GM19324 (cell line): Measurements from ENCODE around the gene MARVELD3.
"Not testable (repeated sequence)": the region's sequence is repeated elsewhere in the genome, so short reads cannot be mapped to it uniquely, and the experiment has no call there.

ENCODE experiments used
- ATAC-seq: cut with Tn5 transposase; IDR thresholded peaks from one replicate; pipeline ENCODE4 v1.9.1; 2021; ENCODE audit warnings: mild to moderate bottlenecking, moderate library complexity; ENCODE audit not compliant: unreplicated experiment, low FRiP score

Gene MARVELD3

GRCh38 chr16:71626018-71626857, at the start of gene MARVELD3:
MARVELD3 (plus strand) TSS chr16:71626184; CDS start chr16:71626230, 46 bp downstream.
- ATAC-seq: no peak

- no peak for ATAC-seq
Measured at GRCh38 chr16:71576971-71577370, 49.0 kb upstream of the MARVELD3 start, which contains the start of gene TAT. TAT (minus strand) TSS chr16:71577092; CDS start chr16:71576415, 677 bp downstream.

GRCh38 chr16:71582553-71582848, 43.5 kb upstream of the MARVELD3 start:
- ATAC-seq: not testable (repeated sequence)

GRCh38 chr16:71584543-71585317, 41.3 kb upstream of the MARVELD3 start:
- no peak for ATAC-seq

GRCh38 chr16:71585318-71585703, 40.7 kb upstream of the MARVELD3 start:
- ATAC-seq: no peak

GRCh38 chr16:71589334-71589733, 36.6 kb upstream of the MARVELD3 start:
- ATAC-seq: not testable (repeated sequence)

- not testable (repeated sequence) for ATAC-seq
Measured at GRCh38 chr16:71590071-71590470, 35.9 kb upstream of the MARVELD3 start.

GRCh38 chr16:71590584-71590983, 35.4 kb upstream of the MARVELD3 start:
- no peak for ATAC-seq

GRCh38 chr16:71591917-71592316, 34.1 kb upstream of the MARVELD3 start:
- ATAC-seq: no peak

GRCh38 chr16:71593048-71593999, 32.7 kb upstream of the MARVELD3 start:
- no peak for ATAC-seq

GRCh38 chr16:71594000-71594646, 31.9 kb upstream of the MARVELD3 start:
- ATAC-seq: no peak

- not testable (repeated sequence) for ATAC-seq
Measured at GRCh38 chr16:71595340-71595826, 30.6 kb upstream of the MARVELD3 start.

GRCh38 chr16:71598426-71598825, 27.6 kb upstream of the MARVELD3 start:
- not testable (repeated sequence) for ATAC-seq

- ATAC-seq: no peak
Measured at GRCh38 chr16:71600822-71601221, 25.2 kb upstream of the MARVELD3 start.

GRCh38 chr16:71609066-71609465, 16.9 kb upstream of the MARVELD3 start:
- no peak for ATAC-seq

GRCh38 chr16:71610447-71610846, 15.5 kb upstream of the MARVELD3 start:
- no peak for ATAC-seq

- peak; percentile 69 for ATAC-seq
Measured at GRCh38 chr16:71610936-71611871, 14.8 kb upstream of the MARVELD3 start.

- not testable (repeated sequence) for ATAC-seq
Measured at GRCh38 chr16:71614956-71615355, 11.0 kb upstream of the MARVELD3 start.

- no peak for ATAC-seq
Measured at GRCh38 chr16:71618429-71618828, 7.6 kb upstream of the MARVELD3 start.
